Osteoblast (primary cell): Measurements from ENCODE around the gene AMBP. TPM values are rescaled to one million over a fixed set of nuclear protein-coding genes. Genes with fewer than 3 reads are reported as not detected.

ENCODE experiments used
- DNase-seq: peaks from one replicate; pipeline ENCODE4 v3.0.0; 2011; ENCODE audit warnings: low spot score, mixed read lengths; ENCODE audit not compliant: insufficient read length; ENCODE audit errors: missing footprints
- H2AFZ ChIP-seq: 2 replicates; pipeline ENCODE4 v1.6.0; 2011; ENCODE audit warnings: mild to moderate bottlenecking, low read length
- H3K27ac ChIP-seq: 2 replicates; pipeline ENCODE4 v1.5.1; 2011; ENCODE audit warnings: mild to moderate bottlenecking, low read depth, low read length, moderate library complexity
- H3K27me3 ChIP-seq: 2 replicates; pipeline ENCODE4 v1.6.0; 2012; ENCODE audit warnings: mild to moderate bottlenecking, control low read depth, inconsistent platforms, low read length, moderate library complexity; ENCODE audit not compliant: insufficient read depth
- H3K36me3 ChIP-seq: 2 replicates; pipeline ENCODE4 v1.5.1; 2011; ENCODE audit warnings: mild to moderate bottlenecking, low read length, control low read depth, moderate library complexity; ENCODE audit not compliant: insufficient read depth
- H3K4me1 ChIP-seq: 2 replicates; pipeline ENCODE4 v1.5.1; 2011; ENCODE audit warnings: mild to moderate bottlenecking, low read length, control low read depth, moderate library complexity; ENCODE audit not compliant: insufficient read depth
- H3K4me2 ChIP-seq: 2 replicates; pipeline ENCODE4 v1.6.0; 2011; ENCODE audit warnings: mild to moderate bottlenecking, low read length; ENCODE audit not compliant: insufficient read depth
- H3K4me3 ChIP-seq: fragments of 200-600 bp; sonication (generic); 3 replicates; pipeline ENCODE4 v1.5.1; 2012; ENCODE audit warnings: mild to moderate bottlenecking, low read length, inconsistent platforms; ENCODE audit not compliant: insufficient read depth
- H3K79me2 ChIP-seq: 2 replicates; pipeline ENCODE4 v1.6.0; 2012; ENCODE audit warnings: mild to moderate bottlenecking, low read length, control low read depth, inconsistent platforms; ENCODE audit not compliant: insufficient read depth
- H3K9me3 ChIP-seq: 2 replicates; pipeline ENCODE4 v1.5.1; 2011; ENCODE audit warnings: low read depth, low read length, control low read depth
- H4K20me1 ChIP-seq: 2 replicates; pipeline ENCODE4 v1.6.0; 2012; ENCODE audit warnings: mild to moderate bottlenecking, low read length, control low read depth; ENCODE audit not compliant: insufficient read depth
- total RNA-seq: library from RNA; depleted of rRNA; stranded (reverse); fragments of >200 nt; gene quantifications from 2 replicates; pipeline ENCODE4 v1.2.3, GENCODE V29; 2012
- TF ChIP-seq, protein P1 (sequence below): IDR thresholded peaks from 2 replicates; pipeline ENCODE4 v1.5.1; 2011; ENCODE audit warnings: mild to moderate bottlenecking, low read depth, low read length, moderate library complexity; ENCODE audit errors: extremely low read depth

The AMBP gene
- total RNA-seq, 1 donor, result not detected

- H3K4me3 ChIP-seq, result no peak overlapping the region
- peaks cover 6% of the 10 kb centered on the region for H3K4me1 ChIP-seq
- peaks cover 18% of the 10 kb centered on the region for H3K27me3 ChIP-seq
- H3K79me2 ChIP-seq, result no peaks in the 10 kb centered on the region
- no peaks in the 10 kb centered on the region for H4K20me1 ChIP-seq
- H3K36me3 ChIP-seq, result no peaks in the 10 kb centered on the region
- DNase-seq, result peak; percentile 10
- no peak overlapping the region for H3K4me2 ChIP-seq
- TF ChIP-seq, protein P1, sequence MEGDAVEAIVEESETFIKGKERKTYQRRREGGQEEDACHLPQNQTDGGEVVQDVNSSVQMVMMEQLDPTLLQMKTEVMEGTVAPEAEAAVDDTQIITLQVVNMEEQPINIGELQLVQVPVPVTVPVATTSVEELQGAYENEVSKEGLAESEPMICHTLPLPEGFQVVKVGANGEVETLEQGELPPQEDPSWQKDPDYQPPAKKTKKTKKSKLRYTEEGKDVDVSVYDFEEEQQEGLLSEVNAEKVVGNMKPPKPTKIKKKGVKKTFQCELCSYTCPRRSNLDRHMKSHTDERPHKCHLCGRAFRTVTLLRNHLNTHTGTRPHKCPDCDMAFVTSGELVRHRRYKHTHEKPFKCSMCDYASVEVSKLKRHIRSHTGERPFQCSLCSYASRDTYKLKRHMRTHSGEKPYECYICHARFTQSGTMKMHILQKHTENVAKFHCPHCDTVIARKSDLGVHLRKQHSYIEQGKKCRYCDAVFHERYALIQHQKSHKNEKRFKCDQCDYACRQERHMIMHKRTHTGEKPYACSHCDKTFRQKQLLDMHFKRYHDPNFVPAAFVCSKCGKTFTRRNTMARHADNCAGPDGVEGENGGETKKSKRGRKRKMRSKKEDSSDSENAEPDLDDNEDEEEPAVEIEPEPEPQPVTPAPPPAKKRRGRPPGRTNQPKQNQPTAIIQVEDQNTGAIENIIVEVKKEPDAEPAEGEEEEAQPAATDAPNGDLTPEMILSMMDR, result no peak
- H3K27ac ChIP-seq, result no peak overlapping the region
- H2AFZ ChIP-seq, result no peak overlapping the region
- no peaks in the 10 kb centered on the region for H3K9me3 ChIP-seq
These were observed 16.1 kb downstream of the AMBP start for GRCh38 chr9:114061830-114062474.

- Histone ChIP-seq H3K4me3 (no peak overlapping the region), H4K20me1 (no peaks in the 10 kb centered on the region), H3K79me2 (no peaks in the 10 kb centered on the region), H3K9me3 (no peaks in the 10 kb centered on the region), H3K4me2 (no peak overlapping the region), H2AFZ (no peak overlapping the region), H3K27ac (no peak overlapping the region), H3K4me1 (peaks cover 6% of the 10 kb centered on the region), H3K36me3 (no peaks in the 10 kb centered on the region), H3K27me3 (peaks cover 18% of the 10 kb centered on the region)
- DNase-seq, result peak; percentile 6
- TF ChIP-seq, protein P1, result no peak
These were observed 16.8 kb downstream of the AMBP start for GRCh38 chr9:114061292-114061691.

GRCh38 chr9:114060711-114061110, 17.4 kb downstream of the AMBP start:
- peak; percentile 59 for DNase-seq
- H3K36me3 ChIP-seq, result no peaks in the 10 kb centered on the region
- no peak overlapping the region for H3K4me2 ChIP-seq
- no peaks in the 10 kb centered on the region for H3K79me2 ChIP-seq
- H3K4me3 ChIP-seq, result no peak overlapping the region
- H3K9me3 ChIP-seq, result no peaks in the 10 kb centered on the region
- H4K20me1 ChIP-seq, result no peaks in the 10 kb centered on the region
- H3K27me3 ChIP-seq, result peaks cover 14% of the 10 kb centered on the region
- H3K27ac ChIP-seq, result no peak overlapping the region
- H2AFZ ChIP-seq, result no peak overlapping the region
- TF ChIP-seq, protein P1, result no peak
- H3K4me1 ChIP-seq, result peaks cover 6% of the 10 kb centered on the region

GRCh38 chr9:114060070-114060469, 18.0 kb downstream of the AMBP start:
- Histone ChIP-seq H3K4me1 (peaks cover 6% of the 10 kb centered on the region), H3K36me3 (no peaks in the 10 kb centered on the region), H3K4me2 (no peak overlapping the region), H2AFZ (no peak overlapping the region), H3K27me3 (peaks cover 10% of the 10 kb centered on the region), H3K4me3 (no peak overlapping the region), H3K27ac (no peak overlapping the region), H4K20me1 (no peaks in the 10 kb centered on the region), H3K79me2 (no peaks in the 10 kb centered on the region), H3K9me3 (no peaks in the 10 kb centered on the region)
- TF ChIP-seq, protein P1, result no peak
- peak; percentile 42 for DNase-seq
